HG03520 (cell line): ENCODE results near the gene BMP7.

ENCODE experiments used
- ATAC-seq: cut with Tn5 transposase; IDR thresholded peaks from one replicate; pipeline ENCODE4 v1.9.1; 2021; ENCODE audit warnings: mild to moderate bottlenecking, moderate library complexity; ENCODE audit not compliant: unreplicated experiment

BMP7 gene

GRCh38 chr20:57214427-57214826 is 52.0 kb downstream of the BMP7 start:
- no peak for ATAC-seq

GRCh38 chr20:57213924-57214323 is 52.5 kb downstream of the BMP7 start:
- no peak for ATAC-seq

- ATAC-seq: no peak
These were observed 53.1 kb downstream of the BMP7 start for GRCh38 chr20:57213291-57213690.

GRCh38 chr20:57212534-57213276 is 53.7 kb downstream of the BMP7 start:
- ATAC-seq: no peak

GRCh38 chr20:57211908-57212533 is 54.4 kb downstream of the BMP7 start:
- no peak for ATAC-seq

GRCh38 chr20:57211406-57211805 is 55.0 kb downstream of the BMP7 start:
- no peak for ATAC-seq

- ATAC-seq: no peak
These were observed 55.5 kb downstream of the BMP7 start for GRCh38 chr20:57210911-57211280.

- ATAC-seq: no peak
These were observed 56.2 kb downstream of the BMP7 start for GRCh38 chr20:57210054-57210910.

- ATAC-seq: no peak
These were observed 57.0 kb downstream of the BMP7 start for GRCh38 chr20:57209413-57209812.

GRCh38 chr20:57208198-57208597 is 58.2 kb downstream of the BMP7 start:
- ATAC-seq: no peak

- no peak for ATAC-seq
These were observed 59.2 kb downstream of the BMP7 start for GRCh38 chr20:57207251-57207650.

- no peak for ATAC-seq
These were observed 60.7 kb downstream of the BMP7 start for GRCh38 chr20:57205606-57206219.

GRCh38 chr20:57203986-57204385 is 62.5 kb downstream of the BMP7 start:
- no peak for ATAC-seq

GRCh38 chr20:57203204-57203603 is 63.2 kb downstream of the BMP7 start:
- ATAC-seq: no peak

- no peak for ATAC-seq
These were observed 64.1 kb downstream of the BMP7 start for GRCh38 chr20:57202309-57202708.

GRCh38 chr20:57200882-57201695 is 65.4 kb downstream of the BMP7 start:
- no peak for ATAC-seq

GRCh38 chr20:57199656-57200405 is 66.6 kb downstream of the BMP7 start:
- ATAC-seq: no peak

- ATAC-seq: no peak
These were observed 68.0 kb downstream of the BMP7 start for GRCh38 chr20:57198132-57199072.
